HepG2 (cell line): ENCODE data around the gene NDEL1. TPM values are rescaled to one million over a fixed set of nuclear protein-coding genes. Genes with fewer than 3 reads are reported as not detected.

Experiments
- ATAC-seq: fragments of 200-7000 bp; cut with Tn5 transposase; 3 replicates; pipeline ENCODE4 v1.9.1; 2020; ENCODE audit warnings: mild to moderate bottlenecking, moderate library complexity
- BruUV-seq: library from RNA; stranded (reverse); fragments of 400-500 nt; replicated peaks from 2 replicates; lab custom pipeline; 2021; lab: Mats Ljungman, UMichigan
- CTCF ChIA-PET: fragments of 300-600 bp; formaldehyde crosslinking; extraction: SDS; loops from one replicate; lab custom pipeline; 2021; ENCODE audit warnings: low total read pairs, inconsistent platforms, low intra/inter-chr PET ratio; lab: Yijun Ruan, JAX
- POLR2A ChIA-PET: fragments of 350-600 bp; sonication (Branson Sonifier 250); formaldehyde crosslinking; loops from one replicate; lab custom pipeline; 2020; ENCODE audit warnings: antibody characterized with exemption, inconsistent platforms; lab: Yijun Ruan, JAX
- DNase-seq: peaks from one replicate; pipeline ENCODE4 v3.0.0-alpha.2; 2015; ENCODE audit warnings: low spot score
- FAIRE-seq: peaks from 3 replicates; lab custom pipeline; 2011; peaks lifted over from hg19 to GRCh38; lab: Jason Lieb, UNC
- H2AFZ ChIP-seq: one replicate; pipeline ENCODE4 v1.6.1; 2011; ENCODE audit warnings: low read length, inconsistent platforms
- H3K27ac ChIP-seq: fragments of 300-600 bp; 3 replicates; pipeline ENCODE4 v1.8.0; 2011; ENCODE audit warnings: mixed run types, mild to moderate bottlenecking, mixed read lengths, low read length, inconsistent platforms; ENCODE audit not compliant: insufficient read depth; ENCODE audit errors: extremely low read length
- H3K27me3 ChIP-seq, 2 experiments: fragments of 200-600 bp in 1 of 2; 2 replicates in 1 of 2; 3 replicates in 1 of 2; pipeline versions ENCODE4 v1.6.0 to v1.8.0; 2011; ENCODE audit warnings: low read length in 2 of 2, mild to moderate bottlenecking in 2 of 2, moderate library complexity in 2 of 2, inconsistent platforms in 1 of 2; ENCODE audit not compliant: insufficient read depth in 2 of 2, control insufficient read depth in 1 of 2
- H3K36me3 ChIP-seq, 2 experiments: fragments of 200-600 bp in 1 of 2; replicated peaks in 1 of 2; 2 replicates in 1 of 2; 3 replicates in 1 of 2; pipeline versions ENCODE4 v1.5.1 to v1.8.0; 2011; ENCODE audit warnings: low read length in 2 of 2, inconsistent platforms in 1 of 2; ENCODE audit not compliant: insufficient read depth in 2 of 2, control insufficient read depth in 1 of 2
- H3K4me1 ChIP-seq: 2 replicates; pipeline ENCODE4 v1.5.1; 2012; ENCODE audit warnings: low read length, inconsistent platforms; ENCODE audit not compliant: insufficient read depth
- H3K4me2 ChIP-seq: 2 replicates; pipeline ENCODE4 v1.6.0; 2011; ENCODE audit warnings: low read depth, low read length, inconsistent platforms
- H3K4me3 ChIP-seq, 3 experiments: fragments of 200-600 bp in 1 of 3; sonication (generic), shearing (Covaris generic) in 1 of 3; replicated peaks in 1 of 3; 2 replicates each; pipeline ENCODE4 v1.5.1; 2011 to 2016; ENCODE audit warnings: low read length in 3 of 3, inconsistent platforms in 2 of 3, low read depth in 2 of 3, mild to moderate bottlenecking in 2 of 3, control low read depth in 1 of 3, mixed read lengths in 1 of 3; ENCODE audit not compliant: insufficient read depth in 1 of 3
- H3K79me2 ChIP-seq: one replicate; pipeline ENCODE4 v1.6.1; 2011; ENCODE audit warnings: low read length, inconsistent platforms; ENCODE audit not compliant: insufficient read depth
- H3K9ac ChIP-seq: 2 replicates; pipeline ENCODE4 v1.6.0; 2011; ENCODE audit warnings: mild to moderate bottlenecking, low read depth, low read length, inconsistent platforms; ENCODE audit not compliant: insufficient read depth
- H3K9me3 ChIP-seq: 2 replicates; pipeline ENCODE4 v1.5.1; 2012; ENCODE audit warnings: mild to moderate bottlenecking, low read length
- H4K20me1 ChIP-seq: 2 replicates; pipeline ENCODE4 v1.6.0; 2011; ENCODE audit warnings: inconsistent platforms, mild to moderate bottlenecking, low read length, moderate library complexity; ENCODE audit not compliant: insufficient read depth
- HHEX ChIP-seq: IDR thresholded peaks from 2 replicates; pipeline ENCODE4 v1.6.1; 2016; ENCODE audit warnings: control low read depth
- NFE2 ChIP-seq: sonication (generic); formaldehyde crosslinking; IDR thresholded peaks from 2 replicates; pipeline ENCODE4 v1.4.0; 2020; ENCODE audit warnings: missing genetic modification reagents
- NFIC ChIP-seq: IDR thresholded peaks from 2 replicates; pipeline ENCODE4 v1.6.1; 2012; ENCODE audit warnings: mild to moderate bottlenecking, low read length, inconsistent platforms
- NFKBIZ ChIP-seq: IDR thresholded peaks from 2 replicates; pipeline ENCODE4 v1.6.1; 2018; ENCODE audit warnings: missing genetic modification reagents, missing compliant biosample characterization
- PCBP2 ChIP-seq: fragments of 200-400 bp; formaldehyde crosslinking; optimal IDR thresholded peaks from 2 replicates; pipeline ENCODE3; 2018; ENCODE audit warnings: low read length, low read depth; ENCODE audit not compliant: poor library complexity, severe bottlenecking
- PHF8 ChIP-seq: sonication (generic); formaldehyde crosslinking; IDR thresholded peaks from 2 replicates; pipeline ENCODE4 v1.5.0; 2020; ENCODE audit warnings: missing genetic modification reagents
- RAD51 ChIP-seq: fragments of 450-650 bp; IDR thresholded peaks from 2 replicates; pipeline ENCODE4 v1.6.1; 2016; ENCODE audit warnings: borderline replicate concordance
- RFX3 ChIP-seq: IDR thresholded peaks from 2 replicates; pipeline ENCODE4 v1.6.1; 2016; ENCODE audit warnings: missing biosample characterization, missing genetic modification reagents
- RFXAP ChIP-seq: sonication (generic); formaldehyde crosslinking; IDR thresholded peaks from 2 replicates; pipeline ENCODE4 v1.4.0; 2020; ENCODE audit warnings: missing genetic modification reagents, borderline replicate concordance
- SCMH1 ChIP-seq: sonication (generic); formaldehyde crosslinking; IDR thresholded peaks from 2 replicates; pipeline ENCODE4 v1.9.0; 2021; ENCODE audit warnings: missing genetic modification reagents, mild to moderate bottlenecking, borderline replicate concordance
- SMARCC2 ChIP-seq: fragments of 450-650 bp; IDR thresholded peaks from 2 replicates; pipeline ENCODE4 v1.6.1; 2017; ENCODE audit warnings: antibody characterized with exemption, mild to moderate bottlenecking
- XRCC5 ChIP-seq: fragments of 200-400 bp; formaldehyde crosslinking; optimal IDR thresholded peaks from 2 replicates; pipeline ENCODE3; 2017; ENCODE audit warnings: mild to moderate bottlenecking, low read length
- ZNF10 ChIP-seq: sonication (generic); formaldehyde crosslinking; IDR thresholded peaks from 2 replicates; pipeline ENCODE4 v1.4.0; 2020; ENCODE audit warnings: mild to moderate bottlenecking, low read depth, missing genetic modification reagents, borderline replicate concordance
- ZNF20 ChIP-seq: sonication (generic); formaldehyde crosslinking; IDR thresholded peaks from 2 replicates; pipeline ENCODE4 v1.4.0; 2020; ENCODE audit warnings: mild to moderate bottlenecking, moderate library complexity, missing genetic modification reagents
- ZNF773 ChIP-seq: sonication (generic); formaldehyde crosslinking; IDR thresholded peaks from 2 replicates; pipeline ENCODE4 v1.4.0; 2020; ENCODE audit warnings: missing genetic modification reagents, borderline replicate concordance
- ZSCAN12 ChIP-seq: sonication (generic); formaldehyde crosslinking; IDR thresholded peaks from 2 replicates; pipeline ENCODE4 v1.9.0; 2021; ENCODE audit warnings: mild to moderate bottlenecking, missing genetic modification reagents
- WGBS: methylation state at CpG from one replicate; pipeline ENCODE4 v1.1.6; 2017; ENCODE audit warnings: low lambda C conversion rate; 5-methylcytosine and 5-hydroxymethylcytosine counted together
- in situ Hi-C: cut with HindIII; loops from 2 replicates; pipeline ENCODE4 v1.10.0; 2017; ENCODE audit warnings: low pct_unique_long_range_greater_than_20kb; ENCODE audit not compliant: extremely low pct_ligation_motif_present
- intact Hi-C: fragments of 100-400 bp; cut with micrococcal nuclease; formaldehyde crosslinking; loops from one replicate; pipeline ENCODE4 v1.10.0; 2022; ENCODE audit not compliant: unreplicated experiment
- polyA plus RNA-seq, 8 experiments: library from polyadenylated mRNA; depleted of rRNA in 3 of 8; stranded (reverse) in 7 of 8; unstranded in 1 of 8; fragments of >200 nt; fragmentation: Illumina TruSeq in 4 of 8; extraction: Trizol in 4 of 8; gene quantifications; 2 replicates each; pipeline versions ENCODE4 v1.2.1 to v1.2.3, GENCODE V29; 2011 to 2016; ENCODE audit warnings: low read depth in 4 of 8, missing spikeins in 1 of 8, mixed read lengths in 1 of 8; ENCODE audit not compliant: insufficient read depth in 1 of 8
- total RNA-seq, 5 experiments: library from RNA; depleted of rRNA; stranded (reverse); fragments of >200 nt; fragmentation: Illumina TruSeq; extraction: Trizol; gene quantifications; 2 replicates each; pipeline ENCODE4 v1.2.3, GENCODE V29; 2016; ENCODE audit warnings: low read depth in 1 of 5
- TF ChIP-seq, protein P1 (sequence below): sonication (generic); formaldehyde crosslinking; IDR thresholded peaks from 2 replicates; pipeline ENCODE4 v1.4.0; 2020; ENCODE audit warnings: low read depth, mild to moderate bottlenecking, missing genetic modification reagents
- TF ChIP-seq, protein P2 (sequence below): sonication (generic); formaldehyde crosslinking; IDR thresholded peaks from 2 replicates; pipeline ENCODE4 v1.5.0; 2020; ENCODE audit warnings: missing genetic modification reagents

The NDEL1 gene
- total and polyA plus RNA-seq, 2 of the 13 experiments (the other 11 are each of a cell fraction or from before 2014, with no cell fraction given): 59.8 to 153 TPM

DNA sequence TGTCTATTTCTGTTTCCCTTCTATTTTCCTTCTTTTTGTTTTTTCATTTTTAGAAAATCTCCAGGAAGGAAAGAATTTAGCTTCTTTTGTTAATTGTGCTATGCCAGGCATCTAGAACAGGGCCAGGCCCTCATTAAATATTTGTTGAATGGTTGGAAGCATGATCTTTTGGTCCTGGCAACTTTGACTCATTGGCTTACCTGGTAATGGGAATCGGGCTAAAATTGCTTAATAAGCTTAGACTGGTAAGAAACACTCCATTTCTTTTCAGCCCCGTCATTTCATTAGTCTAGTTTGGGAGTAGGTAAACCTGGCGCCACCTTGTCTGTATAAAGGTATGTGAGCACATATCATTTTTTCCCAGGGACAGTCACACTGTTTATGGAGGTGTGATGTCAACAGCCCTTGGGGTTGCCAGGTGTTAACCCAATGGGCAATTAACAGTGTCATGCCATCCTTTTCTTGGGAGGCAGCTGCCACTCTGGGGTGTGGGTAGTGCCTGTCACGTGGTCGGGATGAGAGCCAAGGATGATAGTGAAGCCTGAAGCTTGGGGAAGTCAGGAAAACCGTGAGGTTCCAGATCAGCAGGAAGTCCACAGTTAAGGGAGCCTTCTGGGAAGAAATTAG, 9.5 kb upstream of the NDEL1 start:
- H3K27ac ChIP-seq: no peak overlapping the region
- POLR2A ChIA-PET: interaction anchor here (3.9 kb wide), 1 partner anchor 9 kb away, joined by 14 read pairs; the partner anchor contains the start of gene NDEL1
- no peaks in the 10 kb centered on the region for H4K20me1 ChIP-seq
- no peaks in the 10 kb centered on the region for H3K79me2 ChIP-seq
- CTCF ChIA-PET: no interaction called here
- H3K4me3 ChIP-seq: no peak overlapping the region
- no peaks in the 10 kb centered on the region for H3K36me3 ChIP-seq
- H3K9me3 ChIP-seq: no peaks in the 10 kb centered on the region
- WGBS: 60% methylated on average over 6 of the region's 6 CpGs
- intact Hi-C loops: no loop called here
- ATAC-seq (no peak), DNase-seq (no peak), FAIRE-seq (no peak)
- no peak overlapping the region for H3K9ac ChIP-seq
- TF ChIP-seq SCMH1 (CRISPR knock-in tag): no peak
- no peak for TF ChIP-seq NFKBIZ (CRISPR knock-in tag)
- no peak overlapping the region for H3K4me2 ChIP-seq
- peaks cover 60% of the 10 kb centered on the region for H3K4me1 ChIP-seq
- H3K27me3 ChIP-seq: no peaks in the 10 kb centered on the region
- BruUV-seq: no TSS peak
- in situ Hi-C loops: no loop called here
- no peak overlapping the region for H2AFZ ChIP-seq

DNA sequence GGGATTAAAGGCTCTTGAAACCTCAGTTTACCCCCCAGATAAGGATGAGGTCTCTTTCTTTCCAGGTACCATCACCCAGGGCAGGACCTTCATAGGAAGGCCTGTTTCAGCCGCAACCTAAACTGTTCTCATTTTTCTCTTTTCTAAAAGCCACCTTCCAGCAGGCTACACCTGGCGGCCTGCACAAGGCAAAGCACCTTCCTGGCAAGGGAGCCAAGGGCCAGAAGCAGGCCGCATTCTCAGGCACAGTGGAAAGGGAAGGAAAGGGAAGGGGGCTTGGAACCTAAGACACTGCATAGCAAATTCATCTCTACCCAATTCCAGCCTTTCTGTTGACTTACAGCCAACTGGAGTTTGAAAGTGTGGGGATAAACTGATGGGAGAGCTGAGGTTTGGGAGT, 8.9 kb upstream of the NDEL1 start:
- Histone ChIP-seq H3K9ac (no peak overlapping the region), H3K4me2 (no peak overlapping the region), H3K27ac (no peak overlapping the region), H4K20me1 (no peaks in the 10 kb centered on the region), H3K9me3 (no peaks in the 10 kb centered on the region), H2AFZ (no peak overlapping the region), H3K79me2 (no peaks in the 10 kb centered on the region), H3K27me3 (no peaks in the 10 kb centered on the region), H3K4me3 (no peak overlapping the region), H3K36me3 (no peaks in the 10 kb centered on the region), H3K4me1 (peaks cover 60% of the 10 kb centered on the region)
- POLR2A ChIA-PET: interaction anchor here (3.9 kb wide), 1 partner anchor 9 kb away, joined by 14 read pairs; the partner anchor contains the start of gene NDEL1
- BruUV-seq: no TSS peak
- no peak for TF ChIP-seq SMARCC2
- TF ChIP-seq RFX3: no peak
- no peak for TF ChIP-seq NFE2 (CRISPR knock-in tag)
- TF ChIP-seq ZNF10: no peak
- TF ChIP-seq ZSCAN12: no peak
- TF ChIP-seq RAD51: no peak
- TF ChIP-seq ZNF773 (CRISPR knock-in tag): no peak
- TF ChIP-seq NFIC: no peak
- TF ChIP-seq, protein P1, sequence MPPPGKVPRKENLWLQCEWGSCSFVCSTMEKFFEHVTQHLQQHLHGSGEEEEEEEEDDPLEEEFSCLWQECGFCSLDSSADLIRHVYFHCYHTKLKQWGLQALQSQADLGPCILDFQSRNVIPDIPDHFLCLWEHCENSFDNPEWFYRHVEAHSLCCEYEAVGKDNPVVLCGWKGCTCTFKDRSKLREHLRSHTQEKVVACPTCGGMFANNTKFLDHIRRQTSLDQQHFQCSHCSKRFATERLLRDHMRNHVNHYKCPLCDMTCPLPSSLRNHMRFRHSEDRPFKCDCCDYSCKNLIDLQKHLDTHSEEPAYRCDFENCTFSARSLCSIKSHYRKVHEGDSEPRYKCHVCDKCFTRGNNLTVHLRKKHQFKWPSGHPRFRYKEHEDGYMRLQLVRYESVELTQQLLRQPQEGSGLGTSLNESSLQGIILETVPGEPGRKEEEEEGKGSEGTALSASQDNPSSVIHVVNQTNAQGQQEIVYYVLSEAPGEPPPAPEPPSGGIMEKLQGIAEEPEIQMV: no peak
- TF ChIP-seq RFXAP: no peak
- TF ChIP-seq, protein P2, sequence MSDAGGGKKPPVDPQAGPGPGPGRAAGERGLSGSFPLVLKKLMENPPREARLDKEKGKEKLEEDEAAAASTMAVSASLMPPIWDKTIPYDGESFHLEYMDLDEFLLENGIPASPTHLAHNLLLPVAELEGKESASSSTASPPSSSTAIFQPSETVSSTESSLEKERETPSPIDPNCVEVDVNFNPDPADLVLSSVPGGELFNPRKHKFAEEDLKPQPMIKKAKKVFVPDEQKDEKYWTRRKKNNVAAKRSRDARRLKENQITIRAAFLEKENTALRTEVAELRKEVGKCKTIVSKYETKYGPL (CRISPR knock-in tag): no peak
- TF ChIP-seq ZNF20 (CRISPR knock-in tag): no peak
- no peak for TF ChIP-seq PHF8
- no peak for TF ChIP-seq XRCC5
- TF ChIP-seq HHEX (CRISPR knock-in tag): no peak
- TF ChIP-seq PCBP2: no peak
- FAIRE-seq (no peak), DNase-seq (no peak), ATAC-seq (no peak)
- 97% methylated on average over 3 of the region's 3 CpGs for WGBS
- intact Hi-C loops: no loop called here
- in situ Hi-C loops: no loop called here
- CTCF ChIA-PET: no interaction called here
